COLO668 (cell line): ENCODE results near the gene SEPHS1.
A peak's percentile ranks its signal among the peaks of the same experiment; 100 is the strongest.
"Not testable (repeated sequence)": the region's sequence is repeated elsewhere in the genome, so short reads cannot be mapped to it uniquely, and the experiment has no call there.

Experiments
- DNase-seq: peaks from one replicate; lab custom pipeline; 2025; ENCODE audit not compliant: unreplicated experiment; lab: John Stamatoyannopoulos, UW

SEPHS1 gene

GRCh38 chr10:13365243-13365642 lies 17.1 kb upstream of the SEPHS1 start:
- no peak for DNase-seq

GRCh38 chr10:13360587-13360986 lies 12.5 kb upstream of the SEPHS1 start:
- DNase-seq, result no peak

- no peak for DNase-seq
Observed at GRCh38 chr10:13356392-13356791, 8.3 kb upstream of the SEPHS1 start.

GRCh38 chr10:13354783-13355182 lies 6.7 kb upstream of the SEPHS1 start:
- DNase-seq, result no peak

GRCh38 chr10:13352519-13352918 lies 4.4 kb upstream of the SEPHS1 start:
- DNase-seq, result no peak

- DNase-seq, result peak; percentile 4
Observed at GRCh38 chr10:13351340-13351915, 3.3 kb upstream of the SEPHS1 start.

- DNase-seq, result no peak
Observed at GRCh38 chr10:13349463-13350274, 1.6 kb upstream of the SEPHS1 start.

- peak; percentile 84 for DNase-seq
Observed at GRCh38 chr10:13347500-13348156, 465 bp downstream of the SEPHS1 start.

GRCh38 chr10:13347043-13347499 lies 1.0 kb downstream of the SEPHS1 start:
- peak; percentile 50 for DNase-seq

GRCh38 chr10:13346283-13347042 lies 1.6 kb downstream of the SEPHS1 start:
- no peak for DNase-seq

- no peak for DNase-seq
Observed at GRCh38 chr10:13340626-13341376, 7.3 kb downstream of the SEPHS1 start.

GRCh38 chr10:13340068-13340467 lies 8.0 kb downstream of the SEPHS1 start:
- DNase-seq, result no peak

GRCh38 chr10:13338390-13339110 lies 9.5 kb downstream of the SEPHS1 start:
- DNase-seq, result no peak

GRCh38 chr10:13337827-13338196 lies 10.3 kb downstream of the SEPHS1 start:
- DNase-seq, result no peak

- no peak for DNase-seq
Observed at GRCh38 chr10:13337128-13337826, 10.8 kb downstream of the SEPHS1 start.

- DNase-seq, result no peak
Observed at GRCh38 chr10:13335881-13336280, 12.2 kb downstream of the SEPHS1 start.

GRCh38 chr10:13334556-13334955 lies 13.5 kb downstream of the SEPHS1 start:
- no peak for DNase-seq

GRCh38 chr10:13331646-13332045 lies 16.4 kb downstream of the SEPHS1 start:
- DNase-seq, result no peak

GRCh38 chr10:13330980-13331379 lies 17.1 kb downstream of the SEPHS1 start:
- not testable (repeated sequence) for DNase-seq
